Stimulated activated CD4-positive, alpha-beta T cell treated with anti-CD3 and anti-CD28 coated beads, TNF-alpha, amount 100 ng/mL, for 48 hours (primary cell): ENCODE data around the gene FASN.
"Not testable (repeated sequence)": the region's sequence is repeated elsewhere in the genome, so short reads cannot be mapped to it uniquely, and the experiment has no call there.

Source experiments
- DNase-seq, 3 donors: peaks; one replicate each; pipeline ENCODE4 v3.0.0-alpha.2; 2020; ENCODE audit warnings: low read depth in 3 of 3

FASN gene

GRCh38 chr17:82098169-82098938 is at the start of gene FASN:
Gene FASN, minus strand, starts transcription at chr17:82098236. Its CDS starts 1,791 bp downstream, at chr17:82096445.
- DNase-seq, result peak; percentile 89 to 96 (median 91)

DNA sequence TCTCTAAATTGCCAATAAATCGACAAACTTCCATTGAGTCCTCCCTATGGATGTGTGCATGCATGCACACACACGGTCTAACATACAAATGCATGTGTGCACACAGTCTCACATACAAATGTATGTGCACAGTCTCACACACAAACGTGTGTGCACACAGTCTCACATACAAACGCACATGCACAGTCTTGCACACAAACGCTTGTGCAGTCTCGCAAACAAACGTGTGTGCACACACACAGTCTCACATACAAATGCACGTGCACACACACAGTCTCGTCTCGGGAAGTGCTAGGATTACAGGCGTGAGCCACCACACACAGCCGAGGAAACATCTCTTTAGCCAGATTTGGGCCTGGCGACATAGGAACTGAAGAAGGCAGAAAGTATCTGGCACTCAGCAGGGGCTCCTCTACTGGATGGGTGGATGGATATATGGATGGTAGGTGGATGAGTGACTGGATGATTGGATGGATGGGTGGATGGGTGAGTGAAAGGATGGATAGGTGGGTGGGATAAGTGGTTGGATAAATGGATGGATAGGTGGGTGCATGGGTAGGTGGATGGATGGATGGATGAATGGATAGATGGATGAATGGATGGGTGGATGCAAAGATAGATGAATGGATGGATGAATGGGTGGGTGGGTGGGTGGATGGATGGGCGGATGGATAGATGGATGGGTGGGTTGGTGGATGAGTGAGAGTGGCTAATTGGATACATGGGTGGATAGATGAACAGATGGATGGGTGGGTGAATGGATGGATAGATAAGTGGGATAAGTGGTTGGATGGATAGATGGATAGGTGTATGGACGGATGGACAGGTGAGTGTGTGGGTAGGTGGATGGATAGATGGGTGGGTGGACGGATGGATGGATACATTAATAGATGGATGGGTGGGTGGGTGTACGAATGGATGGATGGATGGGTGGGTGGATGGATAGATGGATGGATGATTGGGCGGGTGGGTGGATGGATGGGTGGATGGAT is 48.9 kb upstream of the FASN start:
- DNase-seq, result no peak

GRCh38 chr17:82145550-82146155 is 47.6 kb upstream of the FASN start:
- DNase-seq, result no peak

- DNase-seq, result no peak
Observed at GRCh38 chr17:82143333-82143732, 45.3 kb upstream of the FASN start.

GRCh38 chr17:82139961-82140360 is 41.9 kb upstream of the FASN start:
- not testable (repeated sequence) for DNase-seq

DNA sequence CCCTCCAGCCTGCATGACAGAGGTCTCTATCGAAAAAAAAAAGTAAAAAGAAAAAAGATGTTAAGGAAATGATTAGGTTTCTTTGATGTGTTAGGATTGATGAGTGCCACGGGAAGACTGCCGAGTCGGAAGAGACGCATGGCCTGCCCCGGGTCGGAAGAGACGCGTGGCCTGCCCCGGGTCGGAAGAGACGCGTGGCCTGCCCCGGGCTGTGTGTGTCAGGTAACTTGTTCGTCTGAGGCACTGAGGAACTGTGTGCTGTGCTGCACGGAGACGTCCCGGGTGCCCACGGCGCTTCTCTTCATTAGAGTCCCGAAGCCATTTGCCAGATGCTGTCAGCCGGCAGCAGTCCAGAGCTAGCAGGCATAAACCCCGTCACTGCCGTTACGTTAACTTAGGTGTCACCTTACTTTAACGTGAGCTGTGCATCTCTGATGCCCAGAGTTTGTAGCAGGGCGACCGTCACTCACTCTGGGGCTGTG is 40.5 kb upstream of the FASN start:
- DNase-seq, result no peak

DNA sequence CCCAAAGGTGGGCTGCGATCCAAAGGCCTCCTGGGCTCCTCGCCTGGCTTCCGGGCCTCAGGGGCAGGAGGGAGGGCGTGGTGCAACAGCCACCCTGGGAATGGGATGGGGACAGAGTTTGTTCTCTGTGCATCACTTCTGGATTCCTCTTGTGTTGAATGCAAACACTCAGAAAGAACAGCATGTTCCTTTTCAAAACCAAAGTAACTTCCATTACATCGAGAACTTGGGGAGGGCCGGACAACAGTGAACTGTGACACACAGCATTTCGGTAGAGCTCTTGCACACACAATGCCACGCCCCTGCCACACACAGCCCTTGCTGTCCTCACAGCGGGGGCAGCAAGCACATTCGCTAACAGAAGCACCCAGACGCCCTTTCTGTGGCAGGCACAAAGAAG is 36.1 kb upstream of the FASN start:
- DNase-seq, result no peak

GRCh38 chr17:82133166-82133953 is 35.3 kb upstream of the FASN start:
- DNase-seq, result not testable (repeated sequence)

- no peak for DNase-seq
Observed at GRCh38 chr17:82129095-82129494, 31.1 kb upstream of the FASN start.

DNA sequence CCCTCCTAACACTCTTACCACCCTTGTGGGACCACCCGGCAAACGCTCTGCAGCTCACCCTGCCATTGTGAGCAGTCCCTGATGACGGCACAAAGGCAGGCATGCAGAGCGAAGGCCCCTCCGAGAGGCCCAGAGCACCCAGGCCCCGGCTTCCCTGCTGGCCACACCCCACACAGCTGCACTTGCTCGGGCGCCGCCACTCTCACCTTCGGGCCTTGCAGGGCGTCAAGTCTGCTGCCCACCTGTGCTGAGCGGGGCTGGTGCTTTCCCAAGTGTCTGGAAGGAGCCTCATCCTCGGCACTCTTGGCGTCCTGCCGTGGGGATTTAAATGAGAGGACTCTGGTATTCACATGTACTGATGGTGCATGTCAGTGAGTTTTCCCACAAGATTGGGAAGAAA is 30.3 kb upstream of the FASN start:
- no peak for DNase-seq

DNA sequence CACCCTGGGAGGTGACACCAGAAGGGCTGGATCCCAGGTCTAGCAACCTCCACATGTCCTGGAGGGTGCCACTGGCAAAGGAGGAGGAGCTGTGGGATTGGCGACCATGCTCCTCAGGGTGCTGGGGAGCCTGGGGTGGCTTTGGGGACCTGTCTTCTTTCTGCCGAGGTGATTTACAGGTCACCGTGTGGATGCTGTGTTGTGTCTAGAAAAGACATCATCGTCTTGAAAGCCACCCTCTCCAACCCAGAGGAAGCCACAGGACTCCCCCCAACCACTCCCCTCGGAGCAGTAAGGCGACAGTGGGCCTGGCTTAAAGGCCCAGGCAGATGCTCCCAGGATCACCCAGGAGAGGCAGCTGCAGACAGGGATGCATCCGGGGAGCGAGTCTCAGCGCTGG is 29.7 kb upstream of the FASN start:
- DNase-seq, result no peak

- DNase-seq, result no peak
Observed at GRCh38 chr17:82127315-82127595, 29.2 kb upstream of the FASN start.

DNA sequence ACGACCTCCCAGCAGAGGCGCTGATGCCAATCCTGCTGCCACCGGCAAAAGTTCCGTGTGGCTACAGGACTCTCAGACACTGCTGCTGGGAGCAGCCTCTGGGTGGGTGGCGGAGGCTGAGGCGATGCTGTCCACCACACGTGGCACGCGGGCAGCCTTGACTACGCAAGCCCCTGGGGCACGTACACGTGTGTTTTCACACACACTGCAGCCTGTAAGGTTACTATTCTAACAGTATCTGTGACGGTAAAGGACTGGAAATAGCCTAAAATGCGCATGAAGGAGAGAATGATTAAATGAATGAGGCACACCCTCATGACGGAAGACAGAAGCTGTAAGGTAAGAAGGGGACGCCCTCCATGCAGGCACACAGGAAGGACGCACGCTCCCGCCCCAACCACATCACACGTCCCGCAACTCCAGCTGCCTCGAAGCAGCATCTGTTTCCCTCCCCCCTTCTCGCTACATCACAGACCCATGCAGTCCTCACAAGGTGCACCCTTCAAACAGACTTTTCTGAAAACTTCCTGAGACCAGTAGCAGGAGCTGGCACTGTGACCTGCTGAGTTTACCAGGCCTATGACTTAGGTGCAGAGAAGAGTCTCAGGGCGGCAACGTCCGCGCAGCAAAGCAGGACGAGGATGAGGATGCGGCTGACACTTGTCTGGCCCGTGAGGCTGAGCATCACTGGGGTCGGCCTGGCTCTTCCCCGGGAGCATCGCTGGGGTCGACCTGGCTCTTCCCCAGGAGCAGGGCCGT is 28.7 kb upstream of the FASN start:
- DNase-seq, result peak in 2 of 3 donors; percentile 35 to 56

GRCh38 chr17:82124101-82124500 is 26.1 kb upstream of the FASN start:
- no peak for DNase-seq

DNA sequence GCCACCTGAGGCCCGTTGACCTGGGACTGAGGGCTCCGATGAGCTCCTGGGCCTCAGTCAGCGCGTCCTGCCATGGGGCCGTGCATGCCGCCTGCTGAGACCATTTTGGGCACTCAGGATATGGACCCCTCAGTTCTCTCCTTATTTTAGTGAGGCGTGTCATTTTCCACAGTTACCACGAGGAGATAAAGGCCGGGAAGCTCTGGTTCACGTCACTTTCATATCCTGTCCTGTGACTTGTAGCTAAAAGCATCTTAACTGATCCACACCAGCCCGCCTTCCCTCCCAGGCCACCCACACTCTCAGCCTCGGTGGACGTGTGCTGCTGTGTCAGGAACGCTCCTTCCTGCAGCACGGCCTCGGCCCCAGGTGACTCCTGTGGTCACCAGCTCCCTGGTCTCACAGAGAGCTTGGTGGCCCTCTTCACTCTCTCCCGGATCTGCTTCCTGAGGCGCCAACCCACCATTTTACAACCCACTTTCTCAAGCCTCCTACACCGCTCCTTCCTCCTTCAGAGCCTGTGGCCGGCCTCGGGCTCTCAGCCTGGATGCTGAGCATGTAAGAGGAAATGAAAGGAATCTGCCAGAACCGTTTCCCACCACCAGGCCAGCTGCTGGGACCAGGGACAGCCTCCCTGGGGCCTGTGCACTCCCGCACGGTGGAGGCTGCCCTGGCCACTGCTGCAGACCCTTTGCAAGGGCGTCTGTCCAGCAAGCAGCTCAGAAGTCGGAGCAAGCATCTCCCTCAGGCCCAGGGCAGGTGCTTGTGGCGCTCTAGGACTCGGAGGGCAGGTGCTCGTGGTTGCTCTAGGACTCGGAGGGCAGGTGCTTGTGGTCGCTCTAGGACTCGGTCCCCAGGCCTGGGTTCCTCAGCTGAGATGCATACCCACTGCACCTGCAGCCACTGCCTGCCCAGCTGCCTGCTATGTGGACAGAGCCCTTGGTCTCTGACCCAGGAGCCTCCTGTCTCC is 23.9 kb upstream of the FASN start:
- no peak for DNase-seq

- DNase-seq, result no peak
Observed at GRCh38 chr17:82121246-82121645, 23.2 kb upstream of the FASN start.

- no peak for DNase-seq
Observed at GRCh38 chr17:82120148-82120547, 22.1 kb upstream of the FASN start.

DNA sequence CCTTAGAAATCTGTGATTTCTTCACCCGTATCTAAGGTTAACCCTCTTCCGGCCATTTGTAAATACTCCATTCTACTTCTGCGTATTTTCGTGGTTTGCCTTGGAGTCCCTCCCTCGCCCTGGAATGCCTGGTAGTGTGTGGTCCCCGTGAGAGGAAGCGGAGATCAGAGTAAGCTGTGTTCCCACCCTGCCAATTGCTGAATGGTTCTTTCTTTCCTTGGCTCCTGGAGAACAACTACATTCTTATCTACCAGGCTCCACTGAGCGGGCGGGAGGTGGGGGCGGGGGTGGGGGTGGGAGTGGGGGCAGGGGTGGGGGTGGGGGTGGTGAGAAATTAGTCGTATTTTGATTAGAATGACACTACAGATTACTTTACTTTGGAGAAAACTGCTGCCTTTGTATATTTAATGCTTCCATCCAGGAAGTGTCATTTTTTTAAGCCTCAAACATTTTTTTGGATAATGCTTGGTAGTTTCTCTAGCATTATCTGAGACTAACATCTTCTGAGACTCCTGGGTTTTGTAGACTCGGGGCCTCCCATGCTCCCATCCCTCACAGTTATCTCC is 20.9 kb upstream of the FASN start:
- no peak for DNase-seq

DNA sequence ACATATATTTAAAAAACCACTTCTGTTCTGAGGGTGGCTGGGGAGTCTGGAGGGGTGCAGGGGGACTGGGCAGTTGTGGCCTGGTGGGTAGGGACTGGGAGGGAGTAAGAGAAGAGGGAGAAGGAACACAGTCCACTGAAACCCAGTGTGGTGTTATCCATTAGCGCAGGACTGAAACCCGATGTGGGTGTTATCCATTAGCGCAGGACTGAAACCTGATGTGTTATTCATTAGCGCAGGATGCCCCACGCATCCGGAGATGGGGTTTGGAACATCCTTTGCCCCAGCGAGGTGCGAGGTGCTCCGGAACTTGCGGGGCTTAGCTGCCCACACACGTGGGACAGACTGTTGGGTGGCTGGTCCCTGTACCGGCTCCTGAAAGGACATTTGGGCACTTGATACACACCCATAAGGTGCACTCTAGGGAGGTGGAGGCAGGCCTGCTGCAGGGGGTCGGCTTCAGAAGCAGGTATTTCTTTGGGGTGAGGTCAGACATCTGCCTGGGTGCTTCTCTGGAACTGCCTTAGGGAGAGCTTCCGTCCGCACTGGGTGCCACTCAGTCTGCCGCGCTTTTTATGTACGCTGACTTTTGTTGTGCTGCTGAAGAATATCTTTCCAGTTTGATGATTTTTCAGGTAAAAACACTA is 20.3 kb upstream of the FASN start:
- no peak for DNase-seq
